HG03139 (cell line): ENCODE measurements around the gene DCTN4.
"Not testable (repeated sequence)": the region's sequence is repeated elsewhere in the genome, so short reads cannot be mapped to it uniquely, and the experiment has no call there.

Source experiments
- ATAC-seq: cut with Tn5 transposase; IDR thresholded peaks from one replicate; pipeline ENCODE4 v1.9.1; 2021; ENCODE audit not compliant: unreplicated experiment

The DCTN4 gene

DNA sequence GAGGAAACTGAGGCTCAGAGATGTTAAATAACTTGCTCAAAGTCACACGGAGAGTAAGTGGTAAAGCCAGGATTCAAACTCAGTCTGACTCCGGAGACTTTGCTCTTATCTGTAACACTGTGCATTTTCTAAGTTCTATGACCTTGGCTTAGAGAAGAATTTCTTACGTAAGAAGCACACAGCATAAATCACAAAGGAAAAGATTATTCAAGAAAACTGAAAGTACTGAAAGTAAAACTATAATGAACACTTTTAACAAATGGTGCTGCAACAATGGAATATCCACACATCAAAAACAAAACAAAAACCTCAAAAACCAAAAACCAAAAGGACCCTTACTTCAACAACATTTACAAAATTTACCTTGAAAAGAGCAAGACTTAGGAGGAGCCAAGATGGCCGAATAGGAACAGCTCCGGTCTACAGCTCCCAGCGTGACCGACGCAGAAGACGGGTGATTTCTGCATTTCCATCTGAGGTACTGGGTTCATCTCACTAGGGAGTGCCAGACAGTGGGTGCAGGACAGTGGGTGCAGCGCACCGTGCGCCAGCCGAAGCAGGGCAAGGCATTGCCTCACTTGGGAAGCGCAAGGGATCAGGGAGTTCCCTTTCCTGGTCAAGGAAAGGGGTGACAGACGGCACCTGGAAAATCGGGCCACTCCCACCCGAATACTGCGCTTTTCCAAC, 16.2 kb downstream of the DCTN4 start:
- ATAC-seq, result not testable (repeated sequence)

DNA sequence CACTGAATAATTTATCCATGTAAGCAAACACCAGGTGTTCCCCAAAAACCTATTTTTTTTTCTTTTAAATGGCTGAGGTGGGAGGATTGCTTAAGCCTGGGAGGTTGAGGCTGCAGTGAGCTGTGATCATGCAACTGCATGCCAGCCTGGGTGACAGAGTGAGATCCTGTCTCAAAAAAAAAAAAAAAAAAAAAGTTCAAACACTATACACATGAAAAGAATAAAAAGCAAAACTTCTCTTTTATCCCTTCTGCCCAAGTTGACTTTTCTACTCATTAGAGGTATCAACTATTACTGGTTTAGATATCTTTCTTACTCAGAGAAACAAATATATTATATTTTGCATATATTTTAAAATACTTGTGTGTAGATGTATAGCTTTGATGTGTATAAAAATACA, 17.8 kb downstream of the DCTN4 start:
- ATAC-seq, result no peak

DNA sequence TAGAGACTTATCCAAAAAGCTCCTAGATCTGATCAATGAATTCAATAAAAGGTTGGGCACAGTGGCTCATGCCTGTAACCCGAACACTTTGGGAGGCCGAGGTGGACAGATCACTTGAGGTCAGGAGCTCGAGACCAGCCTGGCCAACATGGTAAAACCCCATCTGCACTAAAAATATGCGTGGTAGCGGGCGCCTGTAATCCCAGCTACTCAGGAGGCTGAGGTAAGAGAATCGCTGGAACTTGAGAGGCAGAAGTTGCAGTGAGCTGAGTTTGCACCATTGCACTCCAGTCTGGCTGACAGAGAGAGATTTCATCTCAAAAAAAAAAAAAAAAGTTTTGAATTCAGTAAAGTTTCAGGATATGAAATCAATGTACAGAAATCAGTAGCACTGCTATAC, 20.0 kb downstream of the DCTN4 start:
- ATAC-seq, result no peak

DNA sequence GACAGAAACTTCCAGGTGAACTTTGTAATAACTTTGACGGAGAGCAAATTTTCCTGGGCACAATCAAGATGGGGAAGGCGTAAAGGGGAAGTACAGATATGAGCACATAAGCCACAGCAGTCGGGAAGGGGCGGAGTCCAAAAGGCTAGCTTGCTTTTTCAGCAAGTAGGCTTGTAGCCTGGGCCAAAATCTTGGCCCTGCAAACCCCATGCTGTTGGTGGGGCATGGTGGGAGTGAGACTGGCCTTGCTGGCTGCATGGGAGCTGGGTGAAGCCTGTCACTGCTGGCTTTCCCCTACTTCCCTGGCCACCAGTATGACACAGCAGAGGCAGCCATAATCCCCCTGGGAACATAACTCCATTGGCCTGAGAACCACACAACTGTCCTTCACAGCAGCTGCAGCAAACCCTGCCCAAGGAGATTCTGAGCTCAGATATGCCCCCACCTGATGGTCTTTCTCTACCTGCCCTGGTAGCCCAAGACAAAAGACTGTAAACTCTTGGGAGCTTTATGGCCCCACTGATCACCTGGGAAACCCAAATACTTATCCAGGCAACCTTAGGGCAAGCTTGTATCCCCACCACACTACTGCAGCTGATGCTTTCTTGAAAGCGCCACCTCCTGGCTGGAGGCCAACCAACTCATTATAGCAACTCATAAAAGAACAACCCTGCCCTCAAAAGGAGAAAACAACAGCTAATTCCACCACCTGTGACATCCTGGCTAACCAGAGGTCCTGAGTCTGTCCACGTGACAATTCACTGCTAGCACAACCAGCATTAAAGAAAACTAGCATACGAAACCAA, 24.0 kb downstream of the DCTN4 start:
- ATAC-seq, result peak; percentile 61

DNA sequence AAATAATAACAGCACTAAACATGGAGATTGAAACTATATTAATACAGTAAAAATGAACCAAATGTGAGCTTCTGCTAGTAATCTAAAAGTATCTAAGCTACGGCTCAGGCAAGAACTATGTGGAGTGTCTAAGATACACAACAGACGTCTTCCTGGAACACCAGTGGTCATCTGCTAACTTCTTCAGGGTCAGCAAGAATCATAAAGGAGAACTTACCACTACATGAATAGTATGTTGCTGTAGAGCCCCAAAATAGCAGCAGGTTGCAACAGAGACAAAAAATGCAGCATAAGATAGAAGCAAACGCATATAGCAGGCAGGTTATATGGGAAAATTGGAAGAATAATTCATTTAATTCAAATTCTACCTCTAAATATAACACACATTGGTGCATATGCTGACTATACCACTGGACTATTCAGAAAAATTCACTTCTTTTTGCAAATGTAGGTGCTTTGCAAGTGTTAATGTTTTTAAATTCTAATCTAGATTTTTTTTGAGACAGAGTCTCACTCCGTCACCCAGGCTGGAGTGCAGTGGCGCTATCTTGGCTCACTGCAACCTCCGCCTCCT, 27.1 kb downstream of the DCTN4 start:
- no peak for ATAC-seq

DNA sequence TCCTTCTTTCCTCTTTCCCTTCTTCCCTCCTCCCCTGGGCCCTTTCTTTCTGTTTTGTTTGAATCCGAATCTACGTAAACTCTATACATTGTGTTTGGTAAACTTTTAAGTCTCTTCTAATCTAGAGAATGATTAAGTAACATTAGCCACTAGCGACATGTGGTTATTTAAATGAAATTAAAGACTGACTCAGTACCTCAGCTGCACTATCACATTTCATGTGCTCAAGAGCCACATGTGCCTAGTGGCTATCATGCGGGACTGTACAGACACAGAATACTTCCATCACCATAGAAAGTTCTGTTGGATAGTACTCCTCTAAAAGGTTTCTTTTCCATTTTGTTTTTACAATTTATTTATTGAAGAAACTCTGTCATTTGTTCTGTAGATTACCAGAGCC, 29.0 kb downstream of the DCTN4 start:
- no peak for ATAC-seq

DNA sequence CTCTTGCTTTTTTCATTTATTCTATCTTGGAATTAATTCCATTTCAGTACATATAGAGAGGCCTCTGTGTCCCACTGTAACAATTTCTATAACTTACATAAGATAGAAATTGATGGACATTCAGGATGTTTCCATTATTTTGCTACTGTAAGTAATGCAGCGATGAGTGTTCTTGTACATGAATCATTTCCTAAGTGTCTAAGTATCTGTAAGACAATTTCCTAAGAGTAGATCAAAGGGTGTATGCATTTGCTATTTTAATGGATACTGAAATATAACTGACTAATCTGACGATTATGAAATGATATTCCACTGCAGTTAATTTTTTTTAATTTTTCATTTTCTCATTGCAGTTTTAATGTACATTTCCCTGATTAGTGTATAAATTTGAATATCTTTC, 35.0 kb downstream of the DCTN4 start:
- ATAC-seq, result no peak

DNA sequence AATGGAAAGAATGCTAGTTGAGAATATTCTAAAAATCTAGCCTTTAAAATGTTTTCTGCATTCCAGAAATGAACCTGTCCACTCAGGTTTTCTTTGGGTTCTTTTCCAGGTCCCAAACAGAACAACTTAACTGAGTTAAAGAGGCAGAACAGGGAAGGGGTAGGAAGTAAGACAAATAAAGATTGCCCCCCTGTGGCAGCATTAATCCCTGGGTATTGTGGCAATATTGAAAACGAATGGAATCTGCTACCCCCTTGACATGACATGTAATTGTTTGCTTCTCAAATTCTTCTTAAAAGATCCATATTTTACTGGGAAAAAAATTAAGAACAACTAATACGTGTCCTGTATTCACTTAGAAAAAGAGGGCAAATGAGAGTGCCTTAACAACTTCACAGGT, 48.7 kb downstream of the DCTN4 start:
- ATAC-seq, result no peak

DNA sequence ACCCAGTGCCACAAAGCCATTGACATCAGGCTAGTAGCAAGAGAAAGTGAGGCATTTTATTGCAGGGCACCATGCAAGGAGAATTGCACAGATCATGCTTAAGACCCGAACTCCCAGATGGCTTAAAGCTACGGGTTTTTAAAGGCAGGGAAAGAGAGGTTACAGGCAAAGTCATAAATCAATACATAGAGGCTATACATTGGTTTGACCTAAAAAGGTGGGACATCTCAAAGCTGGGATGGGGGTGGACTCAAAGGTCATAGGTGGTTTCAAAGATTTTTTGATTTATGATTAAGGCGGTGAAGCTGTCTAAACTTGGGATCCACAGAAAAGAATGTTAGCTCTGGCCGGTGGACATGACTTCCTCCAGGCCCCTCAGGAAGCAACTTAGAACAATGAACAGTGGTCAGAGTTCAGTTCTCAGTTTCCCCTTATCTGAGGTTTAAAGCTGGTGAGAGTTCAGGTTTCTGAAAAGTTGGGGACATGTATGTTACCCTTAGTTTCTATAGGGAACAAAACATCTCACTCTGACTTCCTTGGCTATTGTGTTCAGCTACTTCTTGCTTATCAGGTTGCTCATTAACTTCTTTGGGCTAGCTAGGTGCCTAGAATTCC, 51.9 kb downstream of the DCTN4 start:
- ATAC-seq, result no peak

DNA sequence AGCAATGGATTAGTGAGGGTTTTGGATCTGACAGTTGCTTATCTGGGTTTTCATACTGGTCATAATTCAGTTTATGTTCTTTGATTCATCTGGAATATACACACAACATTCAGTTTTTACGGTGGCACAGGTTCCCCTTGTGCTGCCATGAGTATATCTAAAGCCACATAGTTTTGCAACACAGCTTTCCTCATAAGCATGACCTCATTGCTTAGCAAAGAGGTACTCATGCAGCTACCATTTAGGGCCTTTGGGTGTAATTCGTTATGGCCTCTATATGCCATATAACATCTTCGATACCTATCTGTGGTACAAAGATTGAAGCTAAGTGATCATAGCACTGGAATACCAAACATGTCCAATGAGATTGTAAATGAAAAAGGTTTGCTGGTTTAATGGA, 55.1 kb downstream of the DCTN4 start:
- ATAC-seq, result no peak

DNA sequence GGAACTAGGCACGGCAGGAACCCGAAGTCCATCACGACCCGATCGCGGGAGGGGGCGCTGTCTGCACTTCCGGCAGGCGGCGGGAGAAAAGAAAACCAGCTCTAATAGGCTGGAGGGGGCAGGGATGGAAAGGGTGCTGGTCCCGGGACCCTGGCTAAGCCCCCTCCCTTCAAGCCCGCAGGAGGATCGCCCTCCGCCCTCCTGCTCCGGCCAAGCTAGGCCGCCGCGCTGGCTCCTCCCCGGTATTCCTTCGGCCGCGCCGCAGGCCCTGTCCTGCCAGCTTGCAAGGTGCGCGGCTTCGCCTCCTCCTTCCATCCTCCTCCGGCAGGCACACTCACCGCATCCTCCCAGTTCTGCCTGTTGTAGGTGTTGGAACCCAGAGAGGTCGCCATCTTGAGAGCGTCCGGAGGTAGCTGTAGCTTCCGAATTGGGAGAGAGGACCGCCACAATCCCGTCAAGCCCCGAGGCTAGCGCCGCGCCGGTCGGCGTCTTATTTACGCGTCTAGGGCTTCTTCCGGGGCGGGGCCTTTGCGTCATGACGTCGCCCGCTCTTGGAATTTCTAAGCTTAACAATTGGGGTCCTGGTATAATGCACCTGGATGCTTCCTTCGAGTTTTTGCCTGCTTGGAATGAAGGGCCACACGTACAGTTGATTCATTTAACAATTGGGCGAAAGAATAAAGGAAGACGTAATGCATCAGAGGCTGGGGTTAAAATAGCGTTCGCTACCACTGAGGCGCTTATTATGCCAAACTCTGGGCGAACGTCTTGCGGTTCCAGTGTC, 58.0 kb downstream of the DCTN4 start, which contains the start of gene RBM22:
TSS of gene RBM22 (minus strand) at position 469 of the 784 bp plus-strand sequence. CDS start at position 392, 77 bp downstream.
- peak; percentile 96 for ATAC-seq

DNA sequence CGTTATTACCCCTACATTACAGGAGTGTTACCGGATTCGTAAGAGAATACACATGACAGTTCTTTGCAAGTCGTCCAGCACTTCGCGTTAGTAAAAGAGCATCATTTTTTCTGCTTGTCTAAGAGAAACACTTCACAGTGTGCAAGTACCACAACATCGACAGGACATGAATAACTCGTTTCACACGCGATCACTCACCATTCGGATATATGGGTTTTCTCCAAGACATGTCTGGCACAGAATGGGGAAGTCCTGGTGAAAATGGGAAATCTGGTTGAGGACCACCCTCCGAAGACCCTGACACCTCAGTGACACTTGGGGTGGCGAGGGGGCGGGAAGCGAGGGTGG, 58.6 kb downstream of the DCTN4 start:
- peak; percentile 4 for ATAC-seq

DNA sequence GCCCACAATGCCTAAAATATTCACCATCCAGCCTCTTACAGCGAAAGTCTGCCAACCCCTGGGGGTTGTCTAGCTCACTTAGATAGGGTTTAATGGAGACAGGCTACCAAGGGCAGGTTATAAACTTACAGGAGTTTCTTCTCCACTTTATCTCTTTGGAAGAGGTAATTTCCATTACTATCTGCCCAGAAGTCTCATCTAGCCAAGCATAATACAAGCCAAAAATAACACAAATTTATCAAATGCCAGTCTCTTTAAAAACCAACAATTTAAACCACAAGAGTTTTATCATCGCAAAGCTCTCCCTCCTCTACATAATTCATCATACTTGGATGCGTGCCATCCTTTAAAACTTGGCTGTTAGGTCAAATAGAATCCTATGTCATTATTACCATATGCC, 64.2 kb downstream of the DCTN4 start:
- ATAC-seq, result no peak

DNA sequence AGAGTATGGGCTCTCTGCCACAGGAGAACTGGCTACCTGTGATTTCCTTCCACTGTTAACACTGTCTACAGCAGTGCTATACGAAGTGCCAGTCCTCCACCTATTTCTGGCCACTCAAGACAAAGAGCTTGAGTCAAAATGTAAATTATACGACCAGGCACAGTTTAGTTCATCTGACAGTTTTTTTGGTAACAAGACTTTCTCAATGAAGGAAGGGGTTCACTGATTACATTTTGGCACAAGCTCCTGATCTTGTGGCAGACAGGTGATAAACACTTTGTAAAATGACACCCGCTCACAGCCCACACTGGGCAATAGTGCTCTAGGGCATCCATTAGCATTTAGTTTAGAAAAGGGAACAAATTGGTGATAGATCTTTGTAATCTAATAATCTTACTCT, 66.5 kb downstream of the DCTN4 start:
- ATAC-seq, result no peak

DNA sequence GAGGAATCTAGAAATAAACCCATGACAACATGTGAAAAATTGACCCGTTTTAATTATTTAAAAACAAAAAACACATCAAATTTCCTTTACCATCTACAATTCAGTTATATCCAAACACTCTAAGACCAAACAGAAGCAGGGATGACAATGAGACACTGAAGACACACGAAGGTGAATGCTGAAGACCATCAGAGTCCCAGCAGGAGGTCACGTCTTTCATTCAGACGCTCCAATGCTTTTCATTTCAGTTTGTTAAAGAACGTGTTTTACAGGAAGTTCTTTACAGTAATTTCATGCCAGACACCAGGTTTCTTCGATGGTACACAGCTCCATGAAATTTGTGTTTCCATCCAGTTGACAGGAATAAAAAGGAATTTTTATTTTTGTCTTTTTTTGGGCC, 68.1 kb downstream of the DCTN4 start:
- ATAC-seq, result no peak

DNA sequence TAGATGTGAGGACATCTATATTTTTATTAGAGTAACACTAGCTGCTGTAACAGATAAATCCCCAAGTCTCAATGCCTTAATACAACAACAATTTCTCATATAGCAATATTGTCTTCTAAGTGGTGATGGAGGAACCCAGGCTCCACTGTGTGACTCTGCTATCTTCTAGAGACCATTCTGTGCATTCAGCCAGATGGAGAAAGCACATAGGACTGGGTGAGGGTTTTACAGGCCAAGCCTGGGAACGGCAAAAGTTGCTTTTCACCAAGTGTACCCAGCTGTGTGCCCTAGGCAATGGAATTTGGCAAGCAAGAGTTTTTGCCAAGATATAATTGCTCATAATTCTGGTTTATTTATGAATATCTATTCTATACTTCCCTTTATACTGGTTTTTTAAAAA, 69.7 kb downstream of the DCTN4 start:
- ATAC-seq, result no peak

DNA sequence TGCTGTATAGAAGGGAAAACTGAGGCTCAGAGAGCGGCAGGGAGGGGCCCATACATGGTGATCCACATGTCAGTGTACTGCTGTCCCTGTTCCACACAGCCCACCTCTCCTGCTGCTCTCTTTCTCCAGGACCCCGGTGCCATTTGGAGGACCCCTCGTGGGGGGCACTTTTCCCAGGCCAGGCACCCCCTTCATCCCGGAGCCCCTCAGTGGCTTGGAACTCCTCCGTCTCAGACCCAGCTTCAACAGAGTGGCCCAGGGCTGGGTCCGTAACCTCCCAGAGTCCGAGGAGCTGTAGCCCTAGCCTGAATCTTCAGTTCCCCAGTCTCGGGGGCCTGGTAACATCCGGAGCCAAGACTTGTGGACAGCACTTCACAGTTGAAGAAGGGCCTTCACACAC, 82.2 kb downstream of the DCTN4 start:
- no peak for ATAC-seq

DNA sequence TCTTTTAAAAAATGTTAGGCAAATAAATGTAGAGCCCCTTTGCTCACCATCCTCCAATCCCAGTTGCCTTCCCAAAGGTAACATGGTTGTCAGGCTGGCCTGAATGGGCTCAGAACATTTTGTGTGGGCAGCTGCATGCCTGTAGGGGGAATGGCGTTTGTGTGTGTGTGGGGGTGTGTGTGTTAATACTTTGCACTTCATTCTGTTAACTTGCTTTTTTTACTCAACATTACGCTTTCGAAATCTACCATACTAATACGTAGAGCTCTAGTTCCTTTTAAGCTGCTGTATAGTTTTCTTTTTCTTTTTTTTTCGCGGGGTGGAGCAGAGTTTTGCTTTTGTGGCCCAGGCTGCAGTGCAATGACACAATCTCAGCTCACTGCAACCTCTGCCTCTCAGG, 83.7 kb downstream of the DCTN4 start:
- no peak for ATAC-seq

DNA sequence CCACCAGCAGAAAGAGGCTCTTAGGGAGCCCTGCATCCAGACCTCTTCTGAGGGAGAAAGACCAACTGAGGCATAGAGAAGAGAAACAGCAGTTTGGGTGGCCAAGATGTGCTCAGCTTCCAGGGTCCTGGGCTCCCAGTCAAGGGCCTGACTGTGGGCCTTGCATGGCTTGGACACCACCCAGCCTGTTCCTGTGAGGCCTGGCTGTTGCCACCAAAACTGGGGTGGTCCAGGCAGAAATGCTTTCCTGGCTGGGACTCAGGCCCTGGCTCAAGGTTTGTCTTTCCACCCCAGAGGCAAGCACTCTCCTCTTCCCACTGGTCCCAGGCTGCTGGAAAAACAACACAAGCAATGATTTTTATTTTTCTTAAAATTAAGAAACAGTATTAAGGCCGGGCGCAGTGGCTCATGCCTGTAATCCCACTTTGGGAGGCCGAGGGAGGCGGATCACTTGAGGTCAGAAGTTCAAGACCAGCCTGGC, 84.4 kb downstream of the DCTN4 start:
- ATAC-seq, result no peak

DNA sequence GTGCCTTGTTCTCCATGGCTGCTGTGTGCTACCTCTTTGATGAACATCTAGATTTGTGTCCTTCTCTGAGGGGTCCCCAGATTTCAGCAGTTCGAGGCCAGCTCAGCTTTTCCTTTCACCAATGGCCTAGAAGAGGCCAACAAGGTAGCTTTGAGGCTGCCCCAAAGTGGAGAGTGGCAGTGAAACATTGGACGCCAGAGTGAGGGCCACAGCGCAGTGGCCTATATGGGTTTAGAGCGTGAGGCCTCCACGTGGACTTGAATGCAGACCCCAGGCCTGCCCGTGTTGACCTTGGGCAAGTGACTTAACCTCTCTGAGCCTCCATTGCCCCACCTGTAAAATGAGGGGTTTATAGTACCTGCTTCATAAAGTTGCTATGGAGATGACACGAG, 85.9 kb downstream of the DCTN4 start:
- no peak for ATAC-seq
